Measurements from ENCODE around the gene GALNT2. TPM values are rescaled to one million over a fixed set of nuclear protein-coding genes. Genes with fewer than 3 reads are reported as not detected.

The GALNT2 gene
- total RNA-seq, 3 donors from 2014 or later = 29.5 to 59.1 (median 55.2) TPM

DNA sequence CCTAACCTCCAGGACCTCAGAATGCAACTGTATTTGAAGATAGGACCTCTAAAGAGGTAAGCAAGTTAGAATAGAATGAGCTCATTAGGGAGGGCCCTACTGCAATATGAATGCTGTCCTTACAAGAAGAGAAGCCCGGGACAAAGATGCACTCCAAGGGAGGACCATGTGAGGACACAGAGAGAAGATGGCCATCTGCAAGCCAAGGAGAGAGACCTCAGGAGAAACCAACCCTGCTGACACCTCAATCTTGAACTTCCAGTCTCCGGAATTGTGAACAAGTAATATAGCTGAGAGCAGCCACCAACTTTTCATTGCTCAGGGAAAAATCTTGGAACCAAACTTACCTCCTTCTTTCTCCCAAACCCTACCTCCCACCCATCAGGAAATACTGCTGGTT lies 15.0 kb upstream of the GALNT2 start:
- intact Hi-C loops (cut with DNase I, micrococcal nuclease) = no loop called here
- ATAC-seq (no peak), DNase-seq (no peak)
- TF ChIP-seq, protein P1, sequence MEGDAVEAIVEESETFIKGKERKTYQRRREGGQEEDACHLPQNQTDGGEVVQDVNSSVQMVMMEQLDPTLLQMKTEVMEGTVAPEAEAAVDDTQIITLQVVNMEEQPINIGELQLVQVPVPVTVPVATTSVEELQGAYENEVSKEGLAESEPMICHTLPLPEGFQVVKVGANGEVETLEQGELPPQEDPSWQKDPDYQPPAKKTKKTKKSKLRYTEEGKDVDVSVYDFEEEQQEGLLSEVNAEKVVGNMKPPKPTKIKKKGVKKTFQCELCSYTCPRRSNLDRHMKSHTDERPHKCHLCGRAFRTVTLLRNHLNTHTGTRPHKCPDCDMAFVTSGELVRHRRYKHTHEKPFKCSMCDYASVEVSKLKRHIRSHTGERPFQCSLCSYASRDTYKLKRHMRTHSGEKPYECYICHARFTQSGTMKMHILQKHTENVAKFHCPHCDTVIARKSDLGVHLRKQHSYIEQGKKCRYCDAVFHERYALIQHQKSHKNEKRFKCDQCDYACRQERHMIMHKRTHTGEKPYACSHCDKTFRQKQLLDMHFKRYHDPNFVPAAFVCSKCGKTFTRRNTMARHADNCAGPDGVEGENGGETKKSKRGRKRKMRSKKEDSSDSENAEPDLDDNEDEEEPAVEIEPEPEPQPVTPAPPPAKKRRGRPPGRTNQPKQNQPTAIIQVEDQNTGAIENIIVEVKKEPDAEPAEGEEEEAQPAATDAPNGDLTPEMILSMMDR (IDR thresholded peaks at IDR 0.05) = no peak
- Histone ChIP-seq H3K4me1 (ENCODE audit: low read depth) (no peaks in the 10 kb centered on the region), H3K4me3 (no peak overlapping the region), H3K36me3 (ENCODE audit: low read depth) (no peaks in the 10 kb centered on the region), H3K9me3 (no peaks in the 10 kb centered on the region)

DNA sequence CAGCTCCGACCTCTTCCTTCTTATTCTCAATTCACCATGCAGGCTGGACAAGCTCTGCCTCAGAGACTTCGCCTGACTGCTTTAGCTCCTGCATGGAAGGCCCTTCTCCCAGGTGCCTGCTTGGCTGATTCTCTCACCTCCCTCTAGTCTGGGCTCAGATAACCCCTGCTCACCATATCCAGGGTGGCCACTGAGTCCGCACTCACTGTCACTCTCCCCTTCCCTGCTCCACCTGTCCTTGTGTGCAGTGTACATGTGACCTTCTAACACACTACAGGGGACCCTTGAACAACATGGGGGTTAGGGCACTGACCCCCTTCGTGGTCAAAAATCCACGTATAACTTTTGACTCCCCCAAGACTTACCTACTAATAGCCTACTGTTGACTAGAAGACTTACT lies 14.4 kb upstream of the GALNT2 start:
- Histone ChIP-seq H3K9me3 (no peaks in the 10 kb centered on the region), H3K4me1 (ENCODE audit: low read depth) (no peaks in the 10 kb centered on the region), H3K36me3 (ENCODE audit: low read depth) (no peaks in the 10 kb centered on the region), H3K4me3 (no peak overlapping the region)
- no peak for ATAC-seq
- no peak for DNase-seq
- intact Hi-C loops (cut with DNase I, micrococcal nuclease) = no loop called here
- TF ChIP-seq, protein P1 (IDR thresholded peaks at IDR 0.05) = no peak

DNA sequence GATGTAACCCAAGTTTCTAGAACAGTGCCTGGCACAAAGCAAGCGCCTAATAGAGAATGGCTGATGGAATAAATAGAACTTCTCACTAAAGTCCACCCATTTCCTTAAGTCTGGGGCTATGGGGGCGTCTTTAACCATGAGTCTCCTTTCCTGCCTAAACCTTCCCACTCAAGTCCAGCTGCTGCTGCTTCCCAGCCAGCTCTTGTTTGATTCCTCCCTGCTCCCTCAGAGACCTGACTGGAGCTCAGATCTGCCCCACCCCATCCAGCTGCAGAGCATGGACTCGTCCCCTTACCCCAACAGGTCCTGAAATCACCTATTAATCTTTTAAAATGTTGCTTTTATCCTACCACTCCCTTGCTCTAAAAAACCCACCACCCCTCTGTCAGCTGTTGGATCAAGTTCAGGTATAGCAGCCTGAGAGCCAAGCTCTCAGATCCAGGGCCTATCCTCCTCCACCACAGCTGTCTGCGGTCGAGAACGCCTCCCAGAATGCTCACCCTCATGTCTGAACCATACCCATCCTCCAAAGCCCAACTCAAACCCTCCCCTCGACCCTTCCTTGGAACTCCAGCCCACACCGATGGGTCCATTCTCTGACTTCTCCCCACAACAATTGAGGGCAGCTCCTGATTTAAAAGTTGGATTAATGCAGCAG lies 12.8 kb upstream of the GALNT2 start:
- ATAC-seq (no peak), DNase-seq (no peak)
- no peaks in the 10 kb centered on the region for H3K4me1 ChIP-seq (ENCODE audit: low read depth)
- H3K4me3 ChIP-seq = no peak overlapping the region
- TF ChIP-seq, protein P1 (IDR thresholded peaks at IDR 0.05) = no peak
- H3K9me3 ChIP-seq = no peaks in the 10 kb centered on the region
- intact Hi-C loops (cut with DNase I, micrococcal nuclease) = no loop called here
- no peaks in the 10 kb centered on the region for H3K36me3 ChIP-seq (ENCODE audit: low read depth)

DNA sequence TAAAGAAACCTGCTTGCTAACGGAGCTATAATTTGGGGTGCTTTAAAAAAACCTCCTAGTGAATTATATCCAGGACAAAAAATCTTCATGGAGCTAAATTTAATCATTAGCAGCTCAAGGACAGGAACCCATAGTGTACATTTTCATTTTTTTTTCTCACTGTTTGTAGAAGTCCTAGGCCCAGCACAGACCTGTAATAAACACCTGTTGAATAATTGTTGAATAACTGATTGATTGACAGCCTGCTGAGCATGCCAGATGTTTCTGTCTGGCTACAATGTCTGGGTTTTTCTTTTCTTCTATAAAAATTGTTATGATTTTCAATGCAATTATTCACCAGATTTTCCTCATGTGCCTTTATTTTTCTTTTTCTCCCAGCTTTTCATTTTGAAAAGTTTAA lies 10.9 kb upstream of the GALNT2 start:
- Histone ChIP-seq H3K9me3 (no peaks in the 10 kb centered on the region), H3K4me3 (no peak overlapping the region), H3K4me1 (ENCODE audit: low read depth) (no peaks in the 10 kb centered on the region), H3K36me3 (ENCODE audit: low read depth) (no peaks in the 10 kb centered on the region)
- intact Hi-C loops (cut with DNase I, micrococcal nuclease) = no loop called here
- ATAC-seq = no peak
- no peak for DNase-seq
- TF ChIP-seq, protein P1 (IDR thresholded peaks at IDR 0.05) = no peak

DNA sequence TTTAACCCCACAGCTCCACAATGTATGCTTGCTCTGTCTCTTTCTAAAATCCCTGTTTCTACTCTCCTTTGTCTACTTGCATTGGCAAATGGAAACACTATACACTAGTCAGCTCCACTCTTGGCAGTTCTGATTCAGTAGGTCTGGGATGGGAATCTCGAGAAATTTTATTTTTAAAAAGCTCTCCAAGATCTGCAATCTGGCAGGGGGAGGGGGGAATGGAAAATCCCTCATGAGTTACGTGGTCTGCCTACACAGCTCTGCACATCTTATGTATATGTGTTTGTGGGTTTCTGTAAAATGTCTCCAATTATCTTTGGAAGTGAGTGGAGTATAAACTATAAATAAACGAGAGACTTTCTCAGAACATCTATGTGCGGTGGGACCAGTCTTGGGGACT lies 9.9 kb upstream of the GALNT2 start:
- DNase-seq = no peak
- H3K36me3 ChIP-seq (ENCODE audit: low read depth) = no peaks in the 10 kb centered on the region
- no peak for ATAC-seq
- H3K4me1 ChIP-seq (ENCODE audit: low read depth) = no peaks in the 10 kb centered on the region
- intact Hi-C loops (cut with DNase I, micrococcal nuclease) = no loop called here
- TF ChIP-seq, protein P1 (IDR thresholded peaks at IDR 0.05) = no peak
- no peak overlapping the region for H3K4me3 ChIP-seq
- no peaks in the 10 kb centered on the region for H3K9me3 ChIP-seq

All from mucosa of descending colon (tissue), 3 donors.